ENCODE data around the gene NAP1L4.

DNA sequence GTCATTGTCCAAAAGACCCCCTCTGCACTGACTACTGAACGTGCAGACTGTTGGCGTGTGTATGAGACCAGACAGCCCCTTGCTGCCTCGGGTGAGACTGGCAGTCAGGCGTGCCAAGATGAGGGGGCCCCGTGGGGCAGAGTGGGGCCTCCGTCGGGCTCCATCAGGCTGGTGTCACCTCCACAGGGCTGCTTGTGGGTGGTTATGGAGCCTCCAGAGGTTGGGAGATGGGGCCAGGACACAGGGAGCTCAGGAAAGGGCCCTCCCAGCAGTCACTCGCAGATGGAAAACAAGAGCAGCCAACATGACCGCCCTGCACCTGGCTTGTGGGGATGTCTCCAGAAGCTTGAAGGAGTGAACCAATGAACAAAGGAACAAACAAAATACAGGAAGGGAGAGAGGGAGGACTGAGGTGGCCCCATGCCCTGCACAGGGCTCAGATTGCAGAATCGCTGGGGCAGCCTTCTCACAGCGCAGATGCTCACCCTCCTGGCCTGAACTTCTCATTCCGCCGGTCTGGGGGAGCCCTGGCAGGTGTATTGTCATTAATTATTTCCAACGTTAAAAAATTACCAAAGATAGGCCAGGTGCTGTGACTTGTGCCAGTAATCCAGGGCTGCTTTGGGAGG, 57.4 kb downstream of the NAP1L4 start:
- TF ChIP-seq, protein P1, sequence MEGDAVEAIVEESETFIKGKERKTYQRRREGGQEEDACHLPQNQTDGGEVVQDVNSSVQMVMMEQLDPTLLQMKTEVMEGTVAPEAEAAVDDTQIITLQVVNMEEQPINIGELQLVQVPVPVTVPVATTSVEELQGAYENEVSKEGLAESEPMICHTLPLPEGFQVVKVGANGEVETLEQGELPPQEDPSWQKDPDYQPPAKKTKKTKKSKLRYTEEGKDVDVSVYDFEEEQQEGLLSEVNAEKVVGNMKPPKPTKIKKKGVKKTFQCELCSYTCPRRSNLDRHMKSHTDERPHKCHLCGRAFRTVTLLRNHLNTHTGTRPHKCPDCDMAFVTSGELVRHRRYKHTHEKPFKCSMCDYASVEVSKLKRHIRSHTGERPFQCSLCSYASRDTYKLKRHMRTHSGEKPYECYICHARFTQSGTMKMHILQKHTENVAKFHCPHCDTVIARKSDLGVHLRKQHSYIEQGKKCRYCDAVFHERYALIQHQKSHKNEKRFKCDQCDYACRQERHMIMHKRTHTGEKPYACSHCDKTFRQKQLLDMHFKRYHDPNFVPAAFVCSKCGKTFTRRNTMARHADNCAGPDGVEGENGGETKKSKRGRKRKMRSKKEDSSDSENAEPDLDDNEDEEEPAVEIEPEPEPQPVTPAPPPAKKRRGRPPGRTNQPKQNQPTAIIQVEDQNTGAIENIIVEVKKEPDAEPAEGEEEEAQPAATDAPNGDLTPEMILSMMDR (IDR thresholded peaks at IDR 0.05) = no peak
- no peak for TF ChIP-seq GRHL2 (CRISPR knock-in tag; IDR thresholded peaks at IDR 0.05; ENCODE audit: insufficient replicate concordance, severe bottlenecking)
- TF ChIP-seq RELA (CRISPR knock-in tag; IDR thresholded peaks at IDR 0.05; ENCODE audit: borderline replicate concordance) = no peak
- TF ChIP-seq NFYB (CRISPR knock-in tag; conservative IDR thresholded peaks at IDR 0.05; ENCODE audit: low read depth) = no peak
- TF ChIP-seq NR1H2 (CRISPR knock-in tag; IDR thresholded peaks at IDR 0.05) = no peak
- no peak for TF ChIP-seq IRF2 (CRISPR knock-in tag; IDR thresholded peaks at IDR 0.05; ENCODE audit: borderline replicate concordance, low read depth)
- TF ChIP-seq ATF3 (CRISPR knock-in tag; conservative IDR thresholded peaks at IDR 0.05) = no peak

Measured in WTC11 (cell line).